OCI-LY1 (cell line): Measurements from ENCODE around the gene RAB42.
"Not testable (repeated sequence)": the region's sequence is repeated elsewhere in the genome, so short reads cannot be mapped to it uniquely, and the experiment has no call there.

Experiments used
- EZH2 ChIP-seq: fragments of 200-600 bp; sonication (generic), shearing (Covaris generic); IDR thresholded peaks from 2 replicates; pipeline ENCODE4 v1.8.0; 2017; ENCODE audit warnings: borderline replicate concordance, mixed run types, mild to moderate bottlenecking, antibody characterized with exemption, low read length, moderate library complexity, mixed read lengths
- TF ChIP-seq, protein P1 (sequence below): fragments of 200-600 bp; sonication (generic), shearing (Covaris generic); IDR thresholded peaks from 2 replicates; pipeline ENCODE4 v1.5.1; 2017; ENCODE audit warnings: mild to moderate bottlenecking, antibody characterized with exemption, low read length, moderate library complexity, mixed read lengths

DNA sequence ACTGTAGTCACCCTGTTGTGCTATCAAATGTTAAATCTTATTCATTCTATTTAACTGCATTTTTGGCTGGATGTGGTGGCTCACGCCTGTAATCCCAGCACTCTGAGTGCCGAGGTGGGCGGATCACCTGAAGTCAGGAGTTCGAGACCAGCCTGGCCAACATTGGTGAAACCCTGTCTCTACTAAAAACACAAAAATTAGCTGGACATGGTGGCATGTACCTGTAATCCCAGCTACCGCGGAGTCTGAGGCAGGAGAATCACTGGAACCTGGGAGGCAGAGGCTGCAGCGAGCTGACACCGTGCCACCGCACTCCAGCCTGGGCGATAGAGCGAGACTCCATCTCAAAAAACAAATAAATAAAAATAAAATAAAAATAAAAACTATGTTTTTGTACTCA is 4.2 kb downstream of the RAB42 start:
- TF ChIP-seq, protein P1, sequence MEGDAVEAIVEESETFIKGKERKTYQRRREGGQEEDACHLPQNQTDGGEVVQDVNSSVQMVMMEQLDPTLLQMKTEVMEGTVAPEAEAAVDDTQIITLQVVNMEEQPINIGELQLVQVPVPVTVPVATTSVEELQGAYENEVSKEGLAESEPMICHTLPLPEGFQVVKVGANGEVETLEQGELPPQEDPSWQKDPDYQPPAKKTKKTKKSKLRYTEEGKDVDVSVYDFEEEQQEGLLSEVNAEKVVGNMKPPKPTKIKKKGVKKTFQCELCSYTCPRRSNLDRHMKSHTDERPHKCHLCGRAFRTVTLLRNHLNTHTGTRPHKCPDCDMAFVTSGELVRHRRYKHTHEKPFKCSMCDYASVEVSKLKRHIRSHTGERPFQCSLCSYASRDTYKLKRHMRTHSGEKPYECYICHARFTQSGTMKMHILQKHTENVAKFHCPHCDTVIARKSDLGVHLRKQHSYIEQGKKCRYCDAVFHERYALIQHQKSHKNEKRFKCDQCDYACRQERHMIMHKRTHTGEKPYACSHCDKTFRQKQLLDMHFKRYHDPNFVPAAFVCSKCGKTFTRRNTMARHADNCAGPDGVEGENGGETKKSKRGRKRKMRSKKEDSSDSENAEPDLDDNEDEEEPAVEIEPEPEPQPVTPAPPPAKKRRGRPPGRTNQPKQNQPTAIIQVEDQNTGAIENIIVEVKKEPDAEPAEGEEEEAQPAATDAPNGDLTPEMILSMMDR, result not testable (repeated sequence)
- TF ChIP-seq EZH2, result not testable (repeated sequence)
